ENCODE data around the gene SULT1E1. TPM values are rescaled to one million over a fixed set of nuclear protein-coding genes. Genes with fewer than 3 reads are reported as not detected.
A peak's percentile ranks its signal among the peaks of the same experiment; 100 is the strongest.

The SULT1E1 gene, protein sequence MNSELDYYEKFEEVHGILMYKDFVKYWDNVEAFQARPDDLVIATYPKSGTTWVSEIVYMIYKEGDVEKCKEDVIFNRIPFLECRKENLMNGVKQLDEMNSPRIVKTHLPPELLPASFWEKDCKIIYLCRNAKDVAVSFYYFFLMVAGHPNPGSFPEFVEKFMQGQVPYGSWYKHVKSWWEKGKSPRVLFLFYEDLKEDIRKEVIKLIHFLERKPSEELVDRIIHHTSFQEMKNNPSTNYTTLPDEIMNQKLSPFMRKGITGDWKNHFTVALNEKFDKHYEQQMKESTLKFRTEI
- total RNA-seq = 34.8 TPM
- polyA plus RNA-seq (ENCODE audit: insufficient read depth in 1 of 8, insufficient read length in 8 of 8, low replicate concordance in 1 of 8) = 10 to 100 TPM; 27.6 to 68.5 (median 35.6) TPM
- long read RNA-seq, donor 1, partial matches to known transcripts = 0 of 1 reads
- long read RNA-seq, donor 1, other reads (novel, unspliced or antisense) = 0 of 1 reads
- long read RNA-seq, donor 2, partial matches to known transcripts = 0 of 3 reads
- long read RNA-seq, donor 2, other reads (novel, unspliced or antisense) = 0 of 3 reads
- long read RNA-seq, donor 3 = 0 reads
- long read RNA-seq, donor 4, transcript SULT1E1-201 (8 exons, 1,780 nt) = major isoform, 6 of 6 reads
- long read RNA-seq, donor 4, partial matches to known transcripts = 0 of 6 reads
- long read RNA-seq, donor 4, other reads (novel, unspliced or antisense) = 0 of 6 reads
- long read RNA-seq, donor 5, transcript SULT1E1-201 (8 exons, 1,780 nt) = major isoform, 29 of 31 reads
- long read RNA-seq, donor 5, partial matches to known transcripts = 0 of 31 reads
- long read RNA-seq, donor 5, other reads (novel, unspliced or antisense) = 0 of 31 reads
- long read RNA-seq, donor 6, transcript SULT1E1-201 (8 exons, 1,780 nt) = major isoform, 10 of 11 reads
- long read RNA-seq, donor 6, partial matches to known transcripts = 0 of 11 reads
- long read RNA-seq, donor 6, other reads (novel, unspliced or antisense) = 0 of 11 reads
- long read RNA-seq, donor 7, transcript SULT1E1-201 (8 exons, 1,780 nt) = major isoform, 6 of 6 reads
- long read RNA-seq, donor 7, partial matches to known transcripts = 0 of 6 reads
- long read RNA-seq, donor 7, other reads (novel, unspliced or antisense) = 0 of 6 reads
- long read RNA-seq, donor 8, transcript SULT1E1-201 (8 exons, 1,780 nt) = major isoform, 15 of 15 reads
- long read RNA-seq, donor 8, partial matches to known transcripts = 0 of 15 reads
- long read RNA-seq, donor 8, other reads (novel, unspliced or antisense) = 0 of 15 reads
- long read RNA-seq, donor 9, transcript SULT1E1-201 (8 exons, 1,780 nt) = major isoform, 7 of 7 reads
- long read RNA-seq, donor 9, partial matches to known transcripts = 0 of 7 reads
- long read RNA-seq, donor 9, other reads (novel, unspliced or antisense) = 0 of 7 reads
- long read RNA-seq, donor 10, transcript SULT1E1-201 (8 exons, 1,780 nt) = major isoform, 14 of 14 reads
- long read RNA-seq, donor 10, partial matches to known transcripts = 0 of 14 reads
- long read RNA-seq, donor 10, other reads (novel, unspliced or antisense) = 0 of 14 reads
- long read RNA-seq, donor 11, transcript SULT1E1-201 (8 exons, 1,780 nt) = major isoform, 5 of 5 reads
- long read RNA-seq, donor 11, partial matches to known transcripts = 0 of 5 reads
- long read RNA-seq, donor 11, other reads (novel, unspliced or antisense) = 0 of 5 reads

DNA sequence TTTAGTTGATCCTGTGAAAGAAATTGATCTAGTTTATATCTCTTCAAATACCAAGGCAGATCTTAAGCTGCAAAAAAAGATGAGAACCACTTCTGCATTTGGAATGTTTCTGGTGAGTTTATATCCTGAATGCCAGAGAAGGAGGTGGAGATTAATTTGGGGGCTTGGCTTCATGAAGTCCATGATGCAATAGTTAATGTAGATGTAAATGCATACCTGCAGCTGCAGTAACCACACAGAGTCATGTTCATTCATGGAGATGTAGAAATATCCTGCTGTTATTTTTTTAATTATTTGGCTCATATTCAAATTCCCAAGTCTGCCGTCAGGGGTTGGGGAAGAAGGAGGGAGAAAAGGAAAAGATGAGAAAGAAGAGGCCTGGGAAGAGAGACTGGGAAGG lies at the start of gene SULT1E1:
TSS of gene SULT1E1 (minus strand) at position 94 of the 400 bp plus-strand sequence. CDS start 2,501 bp downstream, outside the sequence.
- no CpG with 5 or more reads among the region's 1 CpG for WGBS (ENCODE audit: insufficient coverage)
- Histone ChIP-seq H3K27me3 (ENCODE audit: control insufficient read depth, insufficient read depth, low read length) (no peaks in the 10 kb centered on the region), H3K27ac (ENCODE audit: low read length) (no peak within 1 kb of the TSS), H3K36me3 (ENCODE audit: control insufficient read depth, insufficient read depth, low read length) (no peaks in the 10 kb centered on the region), H3K4me3 (ENCODE audit: low read length) (peak within 1 kb of the TSS; percentile 5), H3K4me1 (ENCODE audit: control insufficient read depth, insufficient read depth, low read length) (no peaks in the 10 kb centered on the region), H3K9me3 (replicated peaks; ENCODE audit: control insufficient read depth, low read depth, low read length) (no peaks in the 10 kb centered on the region)
- DNase-seq = peak; percentile 17

DNA sequence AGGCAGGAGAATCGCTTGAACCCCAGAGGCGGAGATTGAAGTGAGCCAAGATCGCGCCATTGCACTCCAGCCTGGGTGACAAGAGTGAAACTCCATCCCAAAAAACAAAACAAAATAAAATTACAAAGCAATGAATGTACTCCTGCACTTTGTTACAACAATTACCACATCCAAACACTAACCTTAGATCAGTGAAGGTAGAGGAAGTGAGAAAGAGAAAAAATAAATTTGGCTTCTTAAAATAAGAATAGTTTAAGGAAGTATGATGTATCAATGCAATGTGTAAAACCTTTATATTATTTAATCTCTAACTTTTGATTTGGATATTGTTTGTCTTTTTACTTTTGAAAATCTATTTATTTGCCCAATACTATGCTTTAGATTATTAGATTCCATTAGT lies 49.2 kb upstream of the SULT1E1 start:
- Histone ChIP-seq H3K9me3 (replicated peaks; ENCODE audit: control insufficient read depth, low read depth, low read length) (no peaks in the 10 kb centered on the region), H3K27me3 (ENCODE audit: control insufficient read depth, insufficient read depth, low read length) (no peaks in the 10 kb centered on the region), H3K36me3 (ENCODE audit: control insufficient read depth, insufficient read depth, low read length) (no peaks in the 10 kb centered on the region), H3K4me1 (ENCODE audit: control insufficient read depth, insufficient read depth, low read length) (no peaks in the 10 kb centered on the region), H3K27ac (ENCODE audit: low read length) (no peak overlapping the region), H3K4me3 (ENCODE audit: low read length) (no peak overlapping the region)
- no peak for DNase-seq
- no CpG with 5 or more reads among the region's 4 CpGs for WGBS (ENCODE audit: insufficient coverage)

DNA sequence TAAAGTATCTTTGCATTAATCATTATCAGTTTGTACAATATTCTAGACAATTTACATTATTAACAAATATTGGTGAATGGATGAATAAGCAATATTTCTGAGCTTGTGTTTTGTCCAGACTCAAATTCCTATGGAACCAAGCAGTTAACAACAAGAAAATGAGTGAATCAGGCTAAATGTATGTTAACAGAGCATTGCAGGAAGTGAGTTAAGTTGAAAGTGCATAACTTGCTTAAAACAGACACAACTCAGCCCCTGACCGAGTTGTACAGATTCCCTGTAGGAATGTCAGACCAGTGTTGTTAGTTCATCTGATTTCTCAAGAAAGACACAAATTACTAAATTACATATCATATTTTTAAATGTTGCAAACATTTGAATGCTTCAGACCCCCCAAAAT lies 47.2 kb upstream of the SULT1E1 start:
- H3K4me3 ChIP-seq (ENCODE audit: low read length) = no peak overlapping the region
- no peaks in the 10 kb centered on the region for H3K4me1 ChIP-seq (ENCODE audit: control insufficient read depth, insufficient read depth, low read length)
- no peak for DNase-seq
- H3K27ac ChIP-seq (ENCODE audit: low read length) = no peak overlapping the region
- H3K27me3 ChIP-seq (ENCODE audit: control insufficient read depth, insufficient read depth, low read length) = no peaks in the 10 kb centered on the region
- WGBS (ENCODE audit: insufficient coverage) = no CpG with 5 or more reads among the region's 1 CpG
- H3K9me3 ChIP-seq (replicated peaks; ENCODE audit: control insufficient read depth, low read depth, low read length) = no peaks in the 10 kb centered on the region
- H3K36me3 ChIP-seq (ENCODE audit: control insufficient read depth, insufficient read depth, low read length) = no peaks in the 10 kb centered on the region

DNA sequence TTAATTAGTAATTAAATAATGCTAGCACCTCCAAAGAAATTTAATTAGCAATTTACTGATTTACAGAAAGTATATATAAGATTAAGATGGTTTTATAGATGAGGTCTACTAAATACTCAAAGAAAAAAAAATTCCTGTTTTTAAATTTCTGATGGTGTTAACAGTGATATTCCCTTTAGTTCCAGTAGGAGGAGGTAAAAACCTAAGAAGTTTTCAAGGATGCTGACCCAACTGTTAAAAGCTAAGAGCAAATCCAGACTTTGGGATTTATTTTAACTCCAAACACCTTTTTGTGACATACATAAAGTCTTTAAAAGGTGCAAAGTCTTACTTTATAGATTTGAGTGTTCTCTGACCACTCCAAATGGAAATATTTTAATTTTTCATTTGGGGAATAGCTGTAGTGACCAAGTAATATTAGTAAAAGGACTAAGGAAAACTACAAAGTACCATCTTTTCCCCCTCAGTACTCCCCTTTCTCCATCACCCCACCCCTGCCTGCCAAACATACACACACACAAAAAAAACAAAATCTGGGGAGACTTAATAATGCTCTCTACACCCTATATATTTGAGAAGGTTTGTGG lies 36.7 kb upstream of the SULT1E1 start:
- H3K27ac ChIP-seq (ENCODE audit: low read length) = no peak overlapping the region
- no peaks in the 10 kb centered on the region for H3K9me3 ChIP-seq (replicated peaks; ENCODE audit: control insufficient read depth, low read depth, low read length)
- no peak for DNase-seq
- H3K36me3 ChIP-seq (ENCODE audit: control insufficient read depth, insufficient read depth, low read length) = no peaks in the 10 kb centered on the region
- H3K4me1 ChIP-seq (ENCODE audit: control insufficient read depth, insufficient read depth, low read length) = no peaks in the 10 kb centered on the region
- no peak overlapping the region for H3K4me3 ChIP-seq (ENCODE audit: low read length)
- no peaks in the 10 kb centered on the region for H3K27me3 ChIP-seq (ENCODE audit: control insufficient read depth, insufficient read depth, low read length)

DNA sequence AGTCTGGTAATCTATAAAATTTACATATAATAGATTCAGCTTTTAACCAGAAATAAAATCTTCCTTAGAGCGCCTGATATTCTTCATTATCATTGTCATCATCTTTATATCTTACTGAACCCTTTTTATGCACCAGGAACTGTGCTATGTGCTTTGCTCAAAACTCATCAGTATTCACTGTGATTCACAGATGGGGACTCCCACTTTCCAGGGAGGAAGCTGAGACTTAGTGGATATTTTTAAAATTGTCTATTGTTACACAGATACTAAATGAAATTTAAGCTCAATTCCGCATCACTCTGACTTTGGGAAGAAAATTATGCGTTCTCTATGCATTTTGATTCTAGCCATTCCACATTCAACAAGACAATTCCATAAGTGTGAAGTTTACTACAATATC lies 34.8 kb upstream of the SULT1E1 start:
- Histone ChIP-seq H3K27me3 (ENCODE audit: control insufficient read depth, insufficient read depth, low read length) (no peaks in the 10 kb centered on the region), H3K4me3 (ENCODE audit: low read length) (no peak overlapping the region), H3K27ac (ENCODE audit: low read length) (no peak overlapping the region), H3K9me3 (replicated peaks; ENCODE audit: control insufficient read depth, low read depth, low read length) (no peaks in the 10 kb centered on the region), H3K36me3 (ENCODE audit: control insufficient read depth, insufficient read depth, low read length) (no peaks in the 10 kb centered on the region), H3K4me1 (ENCODE audit: control insufficient read depth, insufficient read depth, low read length) (no peaks in the 10 kb centered on the region)
- no CpG with 5 or more reads among the region's 3 CpGs for WGBS (ENCODE audit: insufficient coverage)
- no peak for DNase-seq

DNA sequence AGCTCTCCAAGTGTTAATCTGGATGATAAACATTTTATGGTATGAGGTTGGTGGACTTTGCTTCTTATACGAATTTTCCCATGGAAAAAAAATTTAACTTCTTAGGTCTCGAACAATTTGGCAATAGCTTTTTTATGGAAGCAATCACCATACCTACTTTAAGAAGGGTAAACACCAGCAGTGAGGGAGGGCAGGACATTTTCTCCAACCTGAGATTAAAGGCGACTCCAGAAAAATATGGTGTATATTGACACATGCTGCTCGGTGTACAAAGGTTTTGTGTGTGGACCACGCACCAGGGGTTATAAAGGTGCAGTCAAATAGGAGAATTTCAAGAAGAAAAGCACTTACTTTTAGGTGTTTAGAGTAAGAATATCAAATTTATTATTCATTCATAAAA lies 34.2 kb upstream of the SULT1E1 start:
- Histone ChIP-seq H3K4me1 (ENCODE audit: control insufficient read depth, insufficient read depth, low read length) (no peaks in the 10 kb centered on the region), H3K27ac (ENCODE audit: low read length) (no peak overlapping the region), H3K36me3 (ENCODE audit: control insufficient read depth, insufficient read depth, low read length) (no peaks in the 10 kb centered on the region), H3K27me3 (ENCODE audit: control insufficient read depth, insufficient read depth, low read length) (no peaks in the 10 kb centered on the region), H3K4me3 (ENCODE audit: low read length) (no peak overlapping the region), H3K9me3 (replicated peaks; ENCODE audit: control insufficient read depth, low read depth, low read length) (no peaks in the 10 kb centered on the region)
- WGBS (ENCODE audit: insufficient coverage) = 75% methylated on average over 2 of the region's 5 CpGs
- no peak for DNase-seq

DNA sequence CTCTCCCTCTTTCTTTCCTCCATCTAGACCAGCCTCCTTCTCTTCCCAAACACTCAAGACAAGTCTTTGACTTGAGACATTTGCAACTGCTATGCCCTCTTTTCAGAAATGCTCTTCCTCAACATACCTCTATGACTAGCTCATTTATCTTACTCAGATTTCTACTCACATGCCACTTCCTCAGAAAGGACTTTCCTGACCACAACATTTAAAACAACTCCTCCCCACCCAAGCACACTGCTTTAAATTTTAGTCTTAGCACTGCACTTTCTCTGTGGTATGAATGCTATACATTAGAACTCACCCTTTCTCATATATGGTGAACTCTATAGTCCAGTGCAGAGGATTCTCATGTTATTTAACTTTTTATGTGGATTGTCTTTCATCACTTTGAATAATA lies 28.4 kb upstream of the SULT1E1 start:
- H3K27ac ChIP-seq (ENCODE audit: low read length) = no peak overlapping the region
- H3K4me3 ChIP-seq (ENCODE audit: low read length) = no peak overlapping the region
- H3K36me3 ChIP-seq (ENCODE audit: control insufficient read depth, insufficient read depth, low read length) = no peaks in the 10 kb centered on the region
- H3K9me3 ChIP-seq (replicated peaks; ENCODE audit: control insufficient read depth, low read depth, low read length) = peaks cover 6% of the 10 kb centered on the region
- H3K4me1 ChIP-seq (ENCODE audit: control insufficient read depth, insufficient read depth, low read length) = no peaks in the 10 kb centered on the region
- DNase-seq = no peak
- no peaks in the 10 kb centered on the region for H3K27me3 ChIP-seq (ENCODE audit: control insufficient read depth, insufficient read depth, low read length)

DNA sequence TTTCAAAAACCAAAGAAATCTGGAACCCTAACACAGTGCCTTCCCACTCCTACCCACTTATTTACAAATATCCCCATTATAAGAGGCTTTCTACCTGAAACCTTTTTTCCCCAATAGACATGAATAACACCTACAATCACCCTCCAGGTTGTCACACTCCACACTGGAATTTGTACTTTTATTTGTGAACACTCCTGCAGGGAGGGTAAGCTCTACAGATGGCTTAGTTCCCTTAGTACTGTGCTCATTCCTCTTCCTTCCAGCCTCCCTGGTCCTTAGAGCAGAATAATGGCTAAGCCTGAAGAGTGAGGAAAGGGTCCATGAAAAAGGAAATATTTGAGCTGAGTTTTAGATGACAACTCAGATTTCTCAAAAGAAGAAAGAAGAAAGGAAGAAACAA lies 22.2 kb upstream of the SULT1E1 start:
- H3K4me3 ChIP-seq (ENCODE audit: low read length) = no peak overlapping the region
- DNase-seq = no peak
- no peaks in the 10 kb centered on the region for H3K36me3 ChIP-seq (ENCODE audit: control insufficient read depth, insufficient read depth, low read length)
- H3K9me3 ChIP-seq (replicated peaks; ENCODE audit: control insufficient read depth, low read depth, low read length) = peaks cover 7% of the 10 kb centered on the region
- H3K4me1 ChIP-seq (ENCODE audit: control insufficient read depth, insufficient read depth, low read length) = no peaks in the 10 kb centered on the region
- H3K27me3 ChIP-seq (ENCODE audit: control insufficient read depth, insufficient read depth, low read length) = no peaks in the 10 kb centered on the region
- no peak overlapping the region for H3K27ac ChIP-seq (ENCODE audit: low read length)

DNA sequence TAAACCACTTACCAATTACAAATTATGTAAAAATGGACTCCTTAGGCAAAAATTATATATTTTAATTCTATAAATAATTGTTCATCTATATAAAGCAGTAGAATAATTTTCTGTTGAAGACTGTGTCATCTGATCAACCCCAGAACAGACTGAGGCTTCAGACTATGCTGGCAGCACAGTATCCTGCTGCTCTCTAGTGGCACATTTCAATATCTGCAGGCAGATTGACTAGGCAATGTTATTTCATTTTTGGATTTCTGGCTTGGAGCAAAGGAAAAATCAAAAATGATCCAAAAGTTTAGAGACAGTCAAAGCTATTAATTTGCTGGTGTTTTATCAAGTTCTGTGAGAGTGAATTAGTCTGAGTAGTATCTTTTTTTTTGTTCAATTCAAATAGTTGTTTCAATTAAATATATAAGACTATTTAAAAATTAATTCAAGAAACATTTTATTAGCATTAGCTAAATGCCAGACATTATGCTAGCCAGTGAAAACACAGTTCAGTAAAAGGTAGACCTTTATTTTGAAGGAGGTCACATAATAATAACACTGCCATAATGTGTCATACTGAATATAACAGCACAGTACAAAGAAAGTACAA lies 21.3 kb upstream of the SULT1E1 start:
- no peaks in the 10 kb centered on the region for H3K36me3 ChIP-seq (ENCODE audit: control insufficient read depth, insufficient read depth, low read length)
- H3K4me3 ChIP-seq (ENCODE audit: low read length) = no peak overlapping the region
- peaks cover 7% of the 10 kb centered on the region for H3K9me3 ChIP-seq (replicated peaks; ENCODE audit: control insufficient read depth, low read depth, low read length)
- DNase-seq = peak; percentile 88
- H3K27ac ChIP-seq (ENCODE audit: low read length) = no peak overlapping the region
- H3K27me3 ChIP-seq (ENCODE audit: control insufficient read depth, insufficient read depth, low read length) = no peaks in the 10 kb centered on the region
- H3K4me1 ChIP-seq (ENCODE audit: control insufficient read depth, insufficient read depth, low read length) = no peaks in the 10 kb centered on the region
